BJ (cell line): ENCODE measurements around the gene CHI3L1. TPM values are rescaled to one million over a fixed set of nuclear protein-coding genes. Genes with fewer than 3 reads are reported as not detected.

Experiments used
- CTCF ChIA-PET: fragments of 350-600 bp; formaldehyde crosslinking; extraction: SDS; loops from one replicate; lab custom pipeline; 2021; ENCODE audit warnings: antibody characterized with exemption, inconsistent platforms; lab: Yijun Ruan, JAX
- POLR2A ChIA-PET: fragments of 300-600 bp; sonication (Branson Sonifier 250); formaldehyde crosslinking; extraction: SDS; loops from one replicate; lab custom pipeline; 2021; ENCODE audit warnings: antibody characterized with exemption; lab: Charles Lee
- DNase-seq: peaks from one replicate; pipeline ENCODE4 v3.0.0-alpha.2; 2011; ENCODE audit warnings: low read depth
- H3K27me3 ChIP-seq: 2 replicates; pipeline ENCODE4 v1.6.0; 2011; ENCODE audit warnings: low read length; ENCODE audit not compliant: control insufficient read depth, insufficient read depth
- H3K36me3 ChIP-seq: 2 replicates; pipeline ENCODE4 v1.5.1; 2011; ENCODE audit warnings: low read length; ENCODE audit not compliant: control insufficient read depth, insufficient read depth
- H3K4me3 ChIP-seq: 2 replicates; pipeline ENCODE4 v1.5.1; 2011; ENCODE audit warnings: low read depth, mild to moderate bottlenecking, control low read depth, low read length
- CTCF ChIP-seq: IDR thresholded peaks from 2 replicates; pipeline ENCODE4 v1.5.1; 2011; ENCODE audit warnings: low read depth, mild to moderate bottlenecking, control low read depth, inconsistent platforms, low read length, moderate library complexity; ENCODE audit not compliant: insufficient read depth
- polyA plus RNA-seq: library from polyadenylated mRNA; depleted of rRNA; stranded (reverse); fragments of >200 nt; gene quantifications from 2 replicates; pipeline ENCODE4 v1.2.3, GENCODE V29; 2011

Gene CHI3L1
- polyA plus RNA-seq, 1 experiment, result 0.20 TPM

DNA sequence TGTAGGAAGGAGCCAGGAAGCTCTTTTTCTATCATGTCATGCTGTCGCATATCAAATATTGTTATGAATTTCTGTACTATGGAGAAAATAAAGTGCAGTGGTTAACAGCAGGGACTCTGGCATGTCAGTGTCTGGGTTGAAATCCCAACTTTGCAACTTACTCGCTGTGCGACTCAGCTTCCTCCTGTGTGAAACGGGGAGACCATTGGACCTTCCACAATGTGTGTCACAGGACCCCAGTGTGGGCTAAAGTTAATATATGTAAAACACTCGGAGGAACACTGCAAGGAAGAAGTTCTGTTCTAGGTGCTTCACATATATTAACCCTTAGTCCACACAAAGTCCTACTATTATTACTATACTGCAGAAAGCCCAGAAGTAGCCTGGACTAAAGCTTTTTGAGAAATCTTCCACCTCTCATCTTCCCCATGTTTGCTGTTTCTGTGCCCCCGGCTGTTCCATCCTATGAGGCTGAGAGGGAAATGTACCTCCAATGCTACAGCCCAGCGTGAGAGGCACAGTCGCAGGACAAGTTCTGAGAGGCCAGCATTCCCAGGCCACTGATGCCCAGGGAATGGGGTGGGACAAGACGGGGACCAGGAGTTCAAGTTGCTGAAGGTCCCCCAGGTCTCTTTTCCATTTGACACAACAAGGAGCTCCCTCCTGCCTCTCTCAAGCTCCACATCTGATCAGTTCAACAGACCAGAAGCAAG, 41.0 kb upstream of the CHI3L1 start:
- no peak overlapping the region for H3K4me3 ChIP-seq
- POLR2A ChIA-PET, result no interaction called here
- no peak for DNase-seq
- no peak for TF ChIP-seq CTCF
- peaks cover 20% of the 10 kb centered on the region for H3K27me3 ChIP-seq
- CTCF ChIA-PET, result interaction anchor here (1.1 to 7.2 kb wide), 3 partner anchors 11 to 94 kb away, joined by 3 to 40 read pairs (median 4); no protein-coding TSS in a partner anchor
- no peaks in the 10 kb centered on the region for H3K36me3 ChIP-seq

- H3K4me3 ChIP-seq, result no peak overlapping the region
- no peaks in the 10 kb centered on the region for H3K36me3 ChIP-seq
- H3K27me3 ChIP-seq, result peaks cover 22% of the 10 kb centered on the region
- CTCF ChIA-PET, result interaction anchor here (0.9 to 2.9 kb wide), 6 partner anchors 9 to 188 kb away, joined by 3 to 14 read pairs (median 5); no protein-coding TSS in a partner anchor
- no peak for DNase-seq
- POLR2A ChIA-PET, result no interaction called here
- no peak for TF ChIP-seq CTCF
These were observed 38.6 kb upstream of the CHI3L1 start for GRCh38 chr1:203225071-203225470.

DNA sequence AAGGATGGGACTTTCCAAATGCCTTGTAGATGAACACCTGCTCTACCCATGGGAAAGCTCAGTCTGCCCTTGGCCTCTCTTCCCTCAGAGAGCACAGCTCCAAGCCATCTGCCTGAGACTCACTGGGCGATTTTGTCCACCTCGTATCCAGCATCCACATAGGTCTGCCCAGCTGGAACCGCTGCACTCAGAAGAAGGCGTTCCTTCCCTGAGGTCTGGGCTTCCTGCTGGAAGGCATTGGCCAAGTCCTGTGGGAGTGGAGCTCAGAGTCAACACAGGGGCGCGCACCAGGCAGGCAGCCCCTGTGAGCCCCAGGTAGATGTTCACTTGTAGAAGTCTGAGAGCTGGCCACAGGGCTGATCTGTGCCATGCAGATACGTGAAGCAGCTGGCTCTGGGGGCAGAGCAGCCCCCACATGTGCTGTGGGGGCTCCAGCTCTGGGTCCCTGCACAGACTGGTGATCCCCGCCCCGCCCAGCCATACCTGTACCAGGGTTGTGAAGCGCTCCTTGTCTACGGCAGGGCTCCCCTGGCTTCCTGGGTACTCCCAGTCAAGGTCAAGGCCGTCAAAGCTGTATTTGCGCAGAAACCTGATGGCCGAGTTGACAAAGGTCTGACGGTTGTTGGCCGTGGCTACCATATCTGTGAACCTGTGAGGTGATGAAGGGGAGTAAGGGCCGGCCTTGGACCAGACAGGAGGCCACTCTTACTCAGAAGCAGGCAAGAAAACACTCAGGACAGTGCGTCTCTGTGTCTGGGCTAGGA, 36.7 kb upstream of the CHI3L1 start:
- Histone ChIP-seq H3K4me3 (no peak overlapping the region), H3K36me3 (no peaks in the 10 kb centered on the region), H3K27me3 (peaks cover 19% of the 10 kb centered on the region)
- CTCF ChIA-PET, result interaction anchor here (0.6 to 2.9 kb wide), 3 partner anchors 8 to 184 kb away, joined by 3 to 14 read pairs (median 3); no protein-coding TSS in a partner anchor
- no peak for TF ChIP-seq CTCF
- POLR2A ChIA-PET, result no interaction called here
- DNase-seq, result no peak

GRCh38 chr1:203219934-203220333, 33.4 kb upstream of the CHI3L1 start:
- Histone ChIP-seq H3K4me3 (no peak overlapping the region), H3K36me3 (no peaks in the 10 kb centered on the region), H3K27me3 (peaks cover 16% of the 10 kb centered on the region)
- ChIA-PET POLR2A (no interaction called here), CTCF (interaction anchor here (0.8 to 13.0 kb wide), 5 partner anchors 47 to 183 kb away, joined by 3 to 282 read pairs (median 38); partner anchors contain the start of gene MYBPH)
- DNase-seq, result no peak
- no peak for TF ChIP-seq CTCF

GRCh38 chr1:203219171-203219570, 32.7 kb upstream of the CHI3L1 start:
- CTCF ChIA-PET, result interaction anchor here (1.1 to 13.0 kb wide), 5 partner anchors 46 to 177 kb away, joined by 3 to 282 read pairs (median 146); partner anchors contain the start of gene MYBPH
- Histone ChIP-seq H3K4me3 (no peak overlapping the region), H3K36me3 (no peaks in the 10 kb centered on the region), H3K27me3 (peaks cover 16% of the 10 kb centered on the region)
- no peak for TF ChIP-seq CTCF
- POLR2A ChIA-PET, result no interaction called here
- no peak for DNase-seq
